GM18861 (cell line): ENCODE results near the gene RETREG2.
"Not testable (repeated sequence)": the region's sequence is repeated elsewhere in the genome, so short reads cannot be mapped to it uniquely, and the experiment has no call there.

Experiments used
- ATAC-seq: cut with Tn5 transposase; IDR thresholded peaks from one replicate; pipeline ENCODE4 v1.9.1; 2021; ENCODE audit not compliant: unreplicated experiment

Gene RETREG2

GRCh38 chr2:219186754-219187456, 8.8 kb downstream of the RETREG2 start:
- no peak for ATAC-seq

DNA sequence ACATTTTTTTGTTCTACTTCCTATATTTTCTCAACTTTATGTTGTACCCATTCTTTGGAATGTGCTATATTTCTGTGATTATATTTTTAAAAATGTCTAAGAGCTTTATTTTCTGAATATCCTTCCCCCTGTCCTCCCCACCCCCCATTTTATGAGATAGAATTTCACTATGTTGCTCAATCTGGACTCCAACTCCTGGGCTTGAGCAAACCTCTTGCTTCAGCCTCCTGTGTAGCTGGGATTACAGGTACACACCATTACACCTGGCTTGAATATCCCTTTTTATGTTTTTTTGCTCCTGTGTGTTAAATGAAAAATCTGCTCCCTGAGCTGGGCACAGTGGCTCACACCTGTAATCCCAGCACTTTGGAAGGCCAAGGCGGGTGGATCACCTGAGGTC, 19.3 kb downstream of the RETREG2 start:
- ATAC-seq, result no peak

DNA sequence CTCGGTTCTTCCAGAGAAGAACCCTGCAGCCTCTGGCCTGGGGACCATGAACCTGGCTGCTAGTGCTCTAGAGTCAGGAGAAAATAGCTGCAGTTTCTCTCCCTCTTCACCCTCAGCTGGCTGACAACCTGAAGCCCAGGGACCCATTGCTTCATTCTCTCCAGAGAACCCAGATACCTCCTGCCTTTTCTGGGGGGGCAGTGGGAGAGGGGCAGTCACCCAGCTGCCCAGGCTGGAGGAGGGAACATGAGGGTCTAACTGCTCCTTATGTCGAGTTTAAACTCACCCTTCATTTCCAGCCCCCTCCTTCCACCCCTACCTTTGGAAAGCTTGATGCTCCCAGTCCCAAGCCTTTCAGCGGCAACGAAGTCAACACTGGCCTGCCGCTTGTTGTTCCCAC, 20.9 kb downstream of the RETREG2 start:
- no peak for ATAC-seq

DNA sequence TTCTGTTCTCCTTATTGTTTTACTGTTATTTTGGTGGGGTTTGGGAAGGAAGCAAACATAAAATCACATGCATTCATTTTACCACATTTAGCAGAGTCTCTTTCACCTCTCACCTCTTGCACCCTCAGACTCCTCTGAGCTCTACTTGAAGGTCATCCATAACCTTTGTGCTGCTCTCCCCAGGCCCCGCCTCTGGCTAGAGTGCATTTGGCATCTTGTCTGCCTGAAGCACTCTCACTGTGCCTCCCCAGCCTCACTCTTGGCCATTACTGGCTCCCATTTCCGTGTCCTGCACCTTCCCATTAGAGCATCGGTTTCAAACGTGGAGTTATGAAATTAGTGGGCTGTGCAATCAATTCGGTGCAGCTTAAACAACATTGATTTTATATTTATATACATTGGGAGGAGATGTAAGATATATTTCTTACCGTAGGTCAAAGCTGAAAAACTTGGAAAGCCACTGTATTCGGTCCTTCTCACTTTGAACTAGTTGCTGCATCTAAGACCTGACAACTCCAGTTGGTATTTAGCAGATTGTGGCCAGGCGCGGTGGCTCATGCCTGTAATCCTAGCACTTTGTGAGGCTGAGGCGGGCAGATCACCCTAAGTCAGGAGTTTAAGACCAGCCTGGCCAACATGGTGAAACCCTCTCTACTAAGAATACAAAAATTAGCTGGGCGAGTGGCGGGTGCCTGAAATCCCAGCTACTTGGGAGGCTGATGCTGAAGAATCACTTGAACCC, 21.6 kb downstream of the RETREG2 start:
- no peak for ATAC-seq

DNA sequence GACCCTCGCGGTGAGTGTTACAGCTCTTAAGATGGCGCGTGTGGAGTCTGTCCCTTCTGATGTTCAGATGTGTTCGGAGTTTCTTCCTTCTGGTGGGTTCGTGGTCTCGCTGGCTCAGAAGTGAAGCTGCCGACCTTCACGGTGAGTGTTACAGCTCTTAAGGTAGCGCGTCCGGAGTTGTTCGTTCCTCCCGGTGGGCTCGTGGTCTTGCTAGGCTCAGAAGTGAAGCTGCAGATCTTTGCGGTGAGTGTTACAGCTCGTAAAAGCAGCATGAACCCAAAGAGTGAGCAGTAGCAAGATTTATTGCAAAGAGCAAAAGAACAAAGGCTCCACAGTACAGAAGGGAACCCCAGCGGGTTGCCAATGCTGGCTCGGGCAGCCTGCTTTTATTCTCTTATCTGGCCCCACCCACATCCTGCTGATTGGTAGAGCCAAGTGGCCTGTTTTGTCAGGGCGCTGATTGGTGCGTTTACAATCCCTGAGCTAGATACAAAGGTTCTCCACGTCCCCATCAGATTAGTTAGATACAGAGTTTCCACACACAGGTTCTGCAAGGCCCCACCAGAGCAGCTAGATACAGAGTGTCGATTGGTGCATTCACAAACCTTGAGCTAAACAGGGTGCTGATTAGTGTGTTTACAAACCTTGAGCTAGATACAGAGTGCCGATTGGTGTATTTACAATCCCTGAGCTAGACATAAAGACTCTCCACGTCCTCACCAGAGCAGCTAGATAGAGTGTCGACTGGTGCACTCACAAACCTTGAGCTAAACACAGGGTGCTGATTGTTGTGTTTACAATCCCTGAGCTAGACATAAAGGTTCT, 22.6 kb downstream of the RETREG2 start:
- not testable (repeated sequence) for ATAC-seq

GRCh38 chr2:219201331-219201730, 23.3 kb downstream of the RETREG2 start:
- not testable (repeated sequence) for ATAC-seq

DNA sequence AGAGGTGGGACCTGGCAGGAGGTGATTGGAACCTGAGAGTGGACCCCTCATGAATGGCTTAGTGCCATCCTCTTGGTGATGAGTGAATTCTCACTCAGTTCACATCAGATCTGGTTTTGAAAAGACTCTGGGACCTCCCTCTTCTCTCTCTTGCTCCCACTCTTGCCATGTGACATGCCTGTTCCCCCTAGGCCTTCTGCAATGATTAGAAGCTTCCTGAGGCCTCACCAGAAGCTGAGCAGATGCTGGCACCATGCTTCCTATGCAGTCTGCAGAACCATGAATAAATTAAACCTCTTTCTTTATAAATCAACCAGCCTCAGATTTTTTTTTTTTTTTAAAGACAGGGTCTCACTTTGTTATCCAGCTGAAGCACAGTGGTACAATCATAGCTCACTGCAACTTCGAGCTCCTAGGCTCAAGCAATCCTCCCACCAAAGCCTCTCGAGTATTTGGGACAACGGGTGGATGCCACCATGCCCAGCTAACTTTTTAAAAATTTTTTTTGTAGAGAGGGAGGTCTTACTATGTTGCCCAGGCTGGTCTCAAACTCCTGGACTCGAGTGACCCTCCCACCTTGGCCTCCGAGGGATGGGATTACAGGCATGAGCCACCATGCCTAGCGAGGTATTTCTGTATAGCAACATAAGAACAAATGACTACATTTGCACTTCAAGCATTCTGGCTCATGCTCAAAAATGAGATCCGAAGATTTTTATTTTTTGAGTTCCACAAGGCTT, 26.5 kb downstream of the RETREG2 start:
- ATAC-seq, result no peak

- no peak for ATAC-seq
These were observed 27.1 kb downstream of the RETREG2 start for GRCh38 chr2:219205165-219205538.

GRCh38 chr2:219205981-219206327, 27.9 kb downstream of the RETREG2 start:
- no peak for ATAC-seq

DNA sequence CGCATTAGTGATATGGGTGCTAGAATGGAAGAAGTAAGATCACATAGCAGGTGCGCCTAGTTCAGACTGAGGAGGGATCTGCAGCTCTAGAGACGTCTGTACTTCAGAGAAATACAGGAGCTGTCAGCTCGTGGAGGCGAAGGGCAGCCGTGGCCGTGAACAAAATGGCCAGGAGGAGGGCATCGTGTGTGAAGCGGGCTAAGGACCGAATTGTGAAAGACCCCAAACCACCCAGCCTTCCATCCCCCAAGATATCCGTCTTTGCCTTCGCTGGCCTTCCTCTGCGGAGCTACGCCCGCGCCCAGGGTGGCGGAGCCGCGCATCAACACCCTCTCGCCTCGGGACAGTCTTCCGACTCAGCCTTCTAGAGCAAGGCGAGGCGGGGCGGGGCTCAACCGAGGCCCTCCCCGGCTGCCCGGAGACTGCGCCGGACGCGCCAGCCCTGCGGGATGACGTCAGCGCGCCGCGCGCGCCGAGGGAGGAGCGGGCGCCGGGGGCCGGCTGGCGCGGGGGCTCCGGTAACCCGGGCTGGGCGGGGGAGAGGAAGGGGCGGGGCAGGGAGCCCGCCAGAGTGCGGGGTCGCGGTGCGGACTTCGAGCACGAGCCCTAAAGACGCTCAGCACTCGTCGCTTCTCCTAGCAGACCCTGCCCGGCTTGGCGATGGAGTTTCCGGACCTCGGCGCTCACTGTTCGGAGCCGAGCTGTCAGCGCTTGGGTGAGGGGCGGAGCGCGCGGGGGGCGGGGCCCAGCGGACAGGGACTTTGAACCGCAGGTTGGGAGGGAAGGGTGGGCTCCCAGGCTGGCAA, 28.5 kb downstream of the RETREG2 start, which contains the start of gene ZFAND2B:
Gene ZFAND2B (plus strand): TSS at position 455 of the 806 bp plus-strand sequence. CDS start 206 bp downstream, at position 661.
- peak; percentile 96 for ATAC-seq

GRCh38 chr2:219207134-219207883, 29.2 kb downstream of the RETREG2 start:
- no peak for ATAC-seq

DNA sequence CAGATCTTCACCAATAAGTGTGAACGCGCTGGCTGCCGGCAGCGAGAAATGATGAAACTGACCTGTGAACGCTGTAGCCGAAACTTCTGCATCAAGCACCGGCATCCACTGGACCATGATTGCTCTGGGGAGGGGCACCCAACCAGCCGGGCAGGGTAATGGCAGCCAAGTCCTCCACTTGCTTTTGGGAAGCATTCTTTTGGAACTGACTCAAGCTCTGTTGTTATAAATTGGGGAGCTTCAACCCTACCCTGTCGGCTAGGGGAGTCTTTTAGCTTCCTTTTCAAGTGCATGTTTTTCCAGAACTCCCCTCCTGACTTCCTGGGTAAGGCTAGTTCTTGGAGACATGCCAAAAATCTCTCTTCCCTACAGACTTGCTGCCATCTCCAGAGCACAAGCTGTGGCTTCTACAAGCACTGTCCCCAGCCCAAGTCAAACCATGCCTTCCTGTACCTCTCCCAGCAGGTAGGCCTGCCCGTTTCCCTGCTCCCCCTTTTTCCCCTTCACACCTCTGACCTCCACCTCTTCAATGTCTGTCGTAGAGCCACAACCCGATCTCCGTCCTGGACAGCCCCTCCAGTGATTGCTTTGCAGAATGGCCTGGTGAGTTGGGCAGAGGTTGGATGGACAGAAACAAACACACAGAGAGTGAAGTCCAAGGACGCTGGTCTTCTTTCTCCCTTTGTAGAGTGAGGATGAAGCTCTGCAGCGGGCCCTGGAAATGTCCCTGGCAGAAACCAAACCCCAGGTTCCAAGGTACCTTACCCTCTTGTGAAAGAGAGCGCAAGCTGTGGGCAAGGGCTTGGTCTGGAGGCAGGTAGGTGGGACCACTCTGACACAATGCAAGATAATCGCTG, 30.0 kb downstream of the RETREG2 start:
- ATAC-seq, result no peak

- ATAC-seq, result no peak
These were observed 31.4 kb downstream of the RETREG2 start for GRCh38 chr2:219209236-219210195.

DNA sequence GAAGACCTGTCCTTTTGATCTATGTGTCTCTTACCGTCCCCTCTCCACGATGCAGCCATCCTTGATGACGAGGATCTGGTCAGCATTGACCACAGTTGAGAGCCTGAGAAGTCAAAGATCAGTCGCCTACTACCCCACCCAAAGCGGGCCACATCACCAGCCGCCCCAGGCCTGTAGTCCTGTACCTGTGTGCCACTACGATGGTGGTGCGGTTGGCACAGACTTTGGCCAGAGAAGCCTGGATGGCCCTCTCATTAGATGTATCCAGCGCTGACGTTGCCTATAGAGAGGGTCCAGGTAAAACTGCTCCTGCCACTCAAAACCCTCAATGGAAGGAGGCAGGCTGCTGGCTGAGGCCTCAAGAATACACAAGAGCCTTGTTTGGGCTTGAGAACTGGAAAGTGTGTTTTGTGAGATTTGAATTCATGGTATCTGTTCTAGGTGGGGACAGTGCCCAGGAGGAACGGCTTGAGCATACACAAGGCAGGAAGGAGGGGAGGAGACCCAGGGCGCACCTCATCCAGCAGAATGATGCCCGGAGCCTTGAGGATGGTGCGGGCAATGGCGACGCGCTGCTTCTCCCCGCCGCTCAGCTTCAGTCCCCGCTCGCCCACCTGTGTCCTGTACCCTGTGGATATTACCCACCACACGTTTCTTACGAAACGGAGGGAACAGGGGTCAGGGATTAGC, 32.3 kb downstream of the RETREG2 start:
- ATAC-seq, result no peak

DNA sequence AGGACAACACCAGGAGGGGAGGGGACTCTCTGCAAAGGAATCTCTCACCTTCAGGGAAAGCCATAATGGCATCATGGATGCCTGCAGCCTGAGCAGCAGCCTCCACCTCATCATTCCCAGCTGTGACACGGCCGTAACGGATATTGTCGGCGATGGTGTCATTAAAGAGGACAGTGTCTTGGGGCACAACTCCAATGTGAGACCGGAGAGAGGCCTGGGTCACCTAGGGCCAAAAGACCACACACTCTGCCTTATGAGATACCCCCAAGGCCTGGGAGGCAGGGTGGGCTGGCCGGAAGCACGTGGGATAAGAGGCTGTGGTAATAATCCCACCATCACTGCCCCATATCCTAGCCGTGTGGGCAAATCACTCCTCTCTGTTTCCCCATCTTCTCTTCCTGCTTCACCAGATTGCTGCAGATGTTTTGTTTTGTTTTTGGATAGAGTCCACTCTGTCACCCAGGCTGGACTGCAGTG, 32.8 kb downstream of the RETREG2 start:
- no peak for ATAC-seq

GRCh38 chr2:219213026-219213415, 34.9 kb downstream of the RETREG2 start:
- ATAC-seq, result no peak
